GM19372 (cell line): ENCODE data around the gene CA10.

ENCODE experiments used
- ATAC-seq: cut with Tn5 transposase; IDR thresholded peaks from one replicate; pipeline ENCODE4 v1.9.1; 2021; ENCODE audit warnings: mild to moderate bottlenecking, low read depth, moderate library complexity; ENCODE audit not compliant: unreplicated experiment

The CA10 gene

GRCh38 chr17:51739245-51739886 lies 419.1 kb downstream of the CA10 start:
- no peak for ATAC-seq

DNA sequence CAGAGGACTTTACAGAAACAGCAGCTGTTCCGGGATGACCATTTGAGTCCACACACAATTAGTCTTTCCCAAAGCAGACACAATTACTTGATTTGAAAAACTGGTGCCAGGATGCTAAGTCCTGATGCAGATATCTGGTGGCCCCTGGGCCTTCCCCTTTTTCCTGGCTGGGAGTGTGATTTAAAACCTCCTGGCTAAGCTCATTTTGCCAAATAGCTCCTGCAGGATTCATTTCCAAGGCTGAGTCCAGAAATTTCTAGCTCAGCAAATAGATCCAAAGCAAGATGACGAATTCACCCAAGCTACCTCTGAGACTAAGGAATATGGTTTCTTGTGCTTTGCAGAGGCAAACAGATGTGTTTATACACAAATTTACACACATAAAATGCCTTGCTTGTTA lies 422.2 kb downstream of the CA10 start:
- no peak for ATAC-seq

GRCh38 chr17:51734976-51735375 lies 423.5 kb downstream of the CA10 start:
- no peak for ATAC-seq

- no peak for ATAC-seq
Observed at GRCh38 chr17:51734462-51734861, 424.1 kb downstream of the CA10 start.

GRCh38 chr17:51733166-51733565 lies 425.3 kb downstream of the CA10 start:
- no peak for ATAC-seq

DNA sequence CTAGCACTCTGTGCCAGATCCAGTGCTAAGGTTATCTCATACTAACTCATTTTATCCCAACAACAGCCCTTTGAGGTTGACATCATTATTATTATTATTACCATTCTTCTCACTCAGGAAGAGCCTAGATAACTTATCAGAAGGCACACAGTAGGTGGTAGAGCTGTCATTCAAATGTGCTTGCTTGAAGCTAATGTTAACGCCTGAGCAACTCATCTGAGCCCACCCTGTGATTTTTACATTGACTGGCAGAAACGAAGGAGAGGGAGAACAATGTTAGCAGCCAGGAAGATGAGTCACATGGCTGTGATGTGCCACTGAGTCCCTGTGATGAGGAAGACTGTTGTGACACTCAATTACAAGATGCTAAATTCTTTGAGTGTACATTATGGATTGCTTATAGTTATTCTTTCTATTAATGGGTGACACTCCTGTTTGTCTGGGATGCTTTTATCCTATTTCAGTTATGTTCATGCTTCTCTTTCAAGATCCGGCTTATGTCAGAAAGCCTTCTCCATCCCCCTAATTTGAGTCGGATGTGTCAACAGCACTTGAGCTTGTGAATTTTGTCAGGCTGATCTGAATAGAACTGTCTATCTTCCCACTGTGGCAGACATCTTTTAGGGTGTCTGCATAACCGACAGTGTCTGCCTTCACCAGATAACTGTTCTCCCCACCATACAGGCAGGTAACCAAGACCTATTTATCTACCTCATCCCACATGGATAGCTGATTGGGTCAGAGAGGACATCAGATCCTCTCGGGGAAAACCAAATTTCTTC lies 426.4 kb downstream of the CA10 start:
- ATAC-seq = no peak

- no peak for ATAC-seq
Observed at GRCh38 chr17:51730303-51731050, 428.0 kb downstream of the CA10 start.

DNA sequence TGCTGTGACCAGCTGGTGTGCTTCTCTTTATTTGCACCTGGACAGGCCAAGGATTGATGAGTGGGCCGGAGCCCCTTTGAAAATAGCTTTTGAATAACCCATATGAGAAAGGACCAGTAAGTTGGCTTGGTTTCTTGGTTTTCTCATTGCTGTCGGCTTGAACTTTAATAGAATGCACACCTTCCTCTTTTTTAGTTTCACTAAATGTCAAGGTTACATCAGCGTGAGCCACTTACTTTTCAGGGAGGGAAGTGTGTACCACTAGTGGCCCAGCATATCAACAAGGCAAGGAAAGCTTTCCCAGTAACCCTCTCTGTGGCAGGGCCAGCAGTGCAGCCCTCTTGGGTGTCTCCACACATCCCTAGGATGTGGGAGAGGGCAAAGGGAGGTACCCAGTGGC lies 433.3 kb downstream of the CA10 start:
- ATAC-seq = no peak

DNA sequence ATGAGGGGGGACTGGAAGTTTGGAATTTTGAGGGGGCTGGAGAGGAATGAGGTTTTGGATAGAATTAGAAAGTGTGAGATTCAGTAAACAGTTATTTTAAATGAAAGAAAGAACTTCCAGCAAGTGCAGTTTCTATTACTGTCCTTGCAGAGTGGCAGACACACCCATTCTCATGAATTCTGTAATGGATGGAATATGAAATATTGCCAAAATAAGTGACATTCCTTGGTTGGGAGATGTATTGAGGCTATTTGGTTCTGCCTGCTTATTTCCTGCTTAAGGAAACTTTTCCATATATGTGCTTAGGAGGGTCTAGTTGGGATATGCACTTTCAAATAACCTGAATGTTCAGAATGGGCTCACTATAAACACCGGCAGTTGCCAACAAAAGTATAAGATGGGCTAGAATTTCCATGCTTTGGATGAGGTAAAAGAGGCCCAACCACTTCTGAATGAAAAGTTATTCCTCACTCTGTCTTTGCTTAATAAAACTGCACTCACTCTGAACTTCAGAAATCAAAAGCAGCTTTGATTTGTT lies 434.4 kb downstream of the CA10 start:
- ATAC-seq = no peak

DNA sequence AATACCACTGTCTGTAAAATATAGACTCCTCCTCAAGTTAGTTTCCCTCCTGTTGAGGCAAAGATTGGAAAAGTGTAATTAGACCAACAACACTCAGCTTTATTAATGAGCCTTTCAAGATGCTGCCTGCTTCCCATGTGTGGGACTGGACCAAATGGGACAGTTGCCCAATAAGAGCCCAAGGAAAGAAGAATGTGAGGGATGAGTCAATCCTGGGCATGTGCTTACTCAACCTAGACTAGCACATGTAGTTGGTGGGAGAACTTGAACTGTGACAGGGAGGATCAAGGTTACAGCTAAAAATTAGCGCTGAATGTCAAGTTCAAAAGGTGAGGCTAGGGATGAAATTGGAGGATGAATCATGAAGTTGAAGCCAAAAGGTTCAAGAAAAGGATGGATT lies 435.5 kb downstream of the CA10 start:
- no peak for ATAC-seq

- no peak for ATAC-seq
Observed at GRCh38 chr17:51721730-51722129, 436.8 kb downstream of the CA10 start.

DNA sequence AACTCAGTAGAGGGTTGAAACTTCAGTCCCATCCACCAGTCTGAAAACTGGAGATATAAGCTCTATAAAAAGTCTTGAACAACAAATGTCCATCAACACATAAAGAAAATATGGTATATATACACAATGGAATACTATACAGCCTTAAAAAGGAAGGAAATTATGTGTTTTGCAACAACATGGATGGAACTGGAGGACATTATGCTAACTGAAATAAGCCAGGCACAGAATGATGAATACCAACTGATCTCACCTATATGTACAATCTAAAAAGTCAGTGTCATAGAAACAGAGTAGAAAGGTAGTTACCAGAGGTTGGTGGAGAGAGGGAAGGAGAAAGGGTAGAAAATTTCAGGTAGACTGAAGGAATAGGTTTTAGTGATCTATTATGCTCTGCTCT lies 438.1 kb downstream of the CA10 start:
- no peak for ATAC-seq

DNA sequence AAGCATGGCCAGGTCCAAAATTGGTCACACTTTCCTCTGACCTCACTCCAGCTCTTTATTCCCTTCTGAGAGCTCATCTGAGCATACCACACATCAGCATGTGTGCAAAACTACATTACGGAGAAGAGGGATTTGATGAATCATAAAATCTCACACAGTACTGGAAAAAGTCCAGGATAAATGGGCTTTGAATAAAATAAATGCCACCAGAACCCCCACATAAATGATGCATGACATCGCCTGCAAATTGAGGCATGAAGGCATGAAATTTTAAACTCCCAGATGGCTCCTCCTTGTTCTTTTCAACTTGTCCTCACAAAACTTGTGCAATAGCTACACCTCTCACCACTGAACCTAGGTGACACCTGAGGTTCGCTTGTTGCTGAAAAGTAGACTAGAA lies 439.5 kb downstream of the CA10 start:
- ATAC-seq = no peak

GRCh38 chr17:51711581-51711980 lies 446.9 kb downstream of the CA10 start:
- ATAC-seq = no peak

- ATAC-seq = no peak
Observed at GRCh38 chr17:51710634-51710979, 447.9 kb downstream of the CA10 start.

DNA sequence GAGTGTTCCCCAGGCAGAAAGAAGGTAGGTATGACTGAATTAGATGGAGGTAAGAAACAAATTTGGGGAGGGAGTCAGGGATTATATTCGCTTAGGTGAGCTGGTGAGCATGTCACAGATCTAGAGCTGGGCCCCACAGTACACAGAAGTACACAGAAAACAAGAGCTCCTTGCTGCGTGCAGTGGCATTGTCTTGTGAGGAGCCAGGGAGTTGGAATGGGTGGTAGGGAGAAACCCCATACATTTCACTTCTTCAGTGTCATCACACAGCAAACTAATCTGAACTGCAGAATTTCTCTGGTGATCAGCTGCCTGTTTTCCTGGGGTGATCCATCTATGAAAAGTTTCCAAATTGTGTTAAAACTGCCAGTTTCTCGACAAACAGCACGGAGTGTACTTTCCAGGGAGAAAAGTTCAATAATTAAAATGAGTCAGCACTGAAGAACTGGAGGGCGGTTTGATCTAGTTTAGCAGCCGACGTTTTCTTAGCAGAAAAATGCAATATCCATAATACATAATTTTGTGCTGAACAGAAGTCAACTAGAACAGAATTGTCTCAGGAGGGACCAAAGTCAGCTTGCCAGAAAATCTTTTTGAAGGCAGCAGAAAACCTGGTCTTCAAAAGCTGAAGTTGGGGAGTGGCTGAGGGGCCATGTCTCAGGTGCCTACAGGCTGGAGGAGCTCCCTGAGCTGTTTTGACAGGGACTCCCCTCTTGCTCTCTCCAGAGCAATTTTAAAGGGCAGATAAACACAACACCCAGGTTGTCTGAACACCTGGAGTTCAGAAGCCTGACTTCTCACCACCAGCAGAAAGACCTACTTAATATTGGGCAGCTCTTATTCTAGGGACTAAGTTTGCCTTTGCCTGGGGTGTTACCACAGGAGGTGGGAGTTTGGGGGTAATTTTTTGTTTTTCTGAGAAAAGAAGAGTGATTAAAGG lies 448.6 kb downstream of the CA10 start:
- no peak for ATAC-seq

DNA sequence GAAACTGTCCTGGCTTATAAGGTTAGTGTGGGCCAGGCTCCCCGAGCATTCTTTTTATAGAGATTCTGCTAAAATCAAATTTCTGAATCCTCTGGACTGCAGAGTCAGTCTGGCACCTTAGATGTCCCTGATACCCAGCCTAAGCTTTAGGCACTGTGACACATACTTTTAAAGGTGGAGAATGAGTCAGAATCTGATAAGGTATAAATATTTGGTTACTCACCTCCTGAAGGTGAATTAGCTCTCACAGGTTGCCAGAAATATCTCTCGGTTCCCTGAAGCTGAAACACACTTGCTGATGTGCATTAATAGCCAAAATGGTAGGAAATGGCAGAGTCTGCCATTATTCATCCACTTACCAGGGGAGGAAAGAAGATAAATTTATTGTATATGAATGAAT lies 451.3 kb downstream of the CA10 start:
- no peak for ATAC-seq

- no peak for ATAC-seq
Observed at GRCh38 chr17:51706093-51706492, 452.4 kb downstream of the CA10 start.

DNA sequence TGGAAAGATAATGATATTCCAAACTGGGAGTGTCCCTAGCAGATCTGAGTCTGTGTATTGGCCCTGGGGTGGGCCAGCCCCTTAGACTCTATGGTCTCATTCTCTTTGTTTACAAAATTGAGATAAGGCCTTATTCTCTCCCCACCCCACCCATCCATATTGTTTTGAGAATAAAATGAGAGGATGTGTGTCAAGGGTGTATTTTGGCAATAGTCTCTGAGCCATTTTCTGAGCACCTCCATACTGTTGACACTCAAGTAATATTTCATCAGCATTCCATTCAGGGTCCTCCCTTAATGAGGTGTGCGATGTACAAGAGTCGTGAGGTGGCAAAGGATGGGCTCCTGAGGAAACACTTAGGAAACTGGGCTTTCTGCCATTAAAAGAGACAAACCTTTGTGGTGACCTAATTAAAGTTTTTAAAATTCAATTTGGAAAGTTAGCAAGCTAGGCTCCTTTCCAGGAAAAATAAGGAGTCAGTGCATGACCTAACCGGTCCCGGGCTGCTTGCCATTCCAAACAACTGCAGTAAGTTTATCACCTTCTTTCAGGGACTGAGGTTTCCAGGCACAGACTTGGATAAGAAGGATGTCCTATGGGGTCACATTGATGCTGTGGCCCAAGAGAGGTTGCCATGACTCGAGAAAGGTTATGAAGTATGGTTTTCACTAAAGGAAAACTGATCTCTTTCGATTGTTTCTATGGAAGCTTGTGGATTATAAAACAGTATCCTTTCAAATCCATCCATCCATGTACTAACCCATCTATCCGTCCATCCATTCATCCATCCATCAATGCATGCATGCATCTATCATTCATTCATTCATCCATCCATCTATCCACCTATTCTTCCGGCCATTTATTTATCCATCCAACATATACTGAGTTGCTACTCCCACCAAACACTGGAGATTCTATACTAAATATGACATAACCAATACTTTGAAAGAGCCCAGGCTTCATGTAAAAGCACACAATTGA lies 454.9 kb downstream of the CA10 start:
- ATAC-seq = no peak
